DMS 273 (cell line): ENCODE data around the gene LENG9.

Source experiments
- DNase-seq: peaks from one replicate; lab custom pipeline; 2025; ENCODE audit not compliant: unreplicated experiment; lab: John Stamatoyannopoulos, UW

LENG9 gene

DNA sequence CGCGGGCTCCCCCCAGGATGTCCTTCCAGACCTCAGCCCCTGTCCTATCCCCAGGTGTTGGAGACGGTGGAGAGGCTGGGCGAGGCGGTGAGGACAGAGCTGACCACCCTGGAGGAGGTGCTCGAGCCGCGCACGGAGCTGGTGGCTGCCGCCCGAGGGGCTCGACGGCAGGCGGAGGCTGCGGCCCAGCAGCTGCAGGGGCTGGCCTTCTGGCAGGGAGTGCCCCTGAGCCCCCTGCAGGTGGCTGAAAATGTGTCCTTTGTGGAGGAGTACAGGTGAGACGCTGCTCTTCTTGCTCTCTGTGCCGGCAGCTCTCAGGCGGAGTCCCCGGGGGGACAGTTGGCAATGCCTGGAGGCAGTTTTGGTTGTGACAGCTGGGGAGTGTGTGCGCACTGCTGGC, 41.4 kb downstream of the LENG9 start:
- DNase-seq: peak; percentile 41

DNA sequence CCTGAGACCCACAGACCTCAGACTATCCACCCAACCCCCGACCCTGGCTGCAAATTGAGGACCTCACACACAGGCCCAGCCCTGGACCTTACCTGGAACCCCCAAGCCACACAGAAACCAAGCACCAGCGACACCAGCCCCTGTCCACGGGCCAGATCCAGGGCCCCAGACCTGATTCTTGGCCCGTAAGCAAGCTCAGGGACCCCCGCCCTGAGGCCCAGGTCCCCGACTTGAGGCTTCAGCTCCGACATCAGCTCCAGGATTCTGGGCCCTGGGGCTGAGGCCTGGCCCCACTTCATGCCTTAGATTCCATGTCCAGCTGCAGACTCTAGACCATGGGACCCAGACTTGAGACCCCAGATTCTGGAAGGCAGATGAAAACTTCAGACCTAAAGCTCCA, 42.1 kb downstream of the LENG9 start:
- DNase-seq: no peak

DNA sequence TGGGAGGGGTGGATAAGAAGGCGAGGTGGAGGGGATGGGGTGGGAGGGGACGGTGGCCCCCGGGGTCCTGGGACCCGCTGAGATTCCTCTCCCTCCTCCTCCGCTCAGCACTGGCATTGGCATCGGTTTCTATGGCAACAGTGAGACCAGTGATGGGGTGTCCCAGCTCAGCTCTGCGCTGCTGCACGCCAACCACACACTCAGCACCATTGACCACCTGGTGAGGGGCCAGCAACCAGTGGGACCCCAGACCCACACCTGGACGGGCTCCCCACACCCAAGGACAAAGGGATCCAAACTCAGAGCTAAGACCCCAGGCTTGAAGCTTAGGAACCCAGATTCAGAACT, 42.4 kb downstream of the LENG9 start:
- peak; percentile 67 for DNase-seq

DNA sequence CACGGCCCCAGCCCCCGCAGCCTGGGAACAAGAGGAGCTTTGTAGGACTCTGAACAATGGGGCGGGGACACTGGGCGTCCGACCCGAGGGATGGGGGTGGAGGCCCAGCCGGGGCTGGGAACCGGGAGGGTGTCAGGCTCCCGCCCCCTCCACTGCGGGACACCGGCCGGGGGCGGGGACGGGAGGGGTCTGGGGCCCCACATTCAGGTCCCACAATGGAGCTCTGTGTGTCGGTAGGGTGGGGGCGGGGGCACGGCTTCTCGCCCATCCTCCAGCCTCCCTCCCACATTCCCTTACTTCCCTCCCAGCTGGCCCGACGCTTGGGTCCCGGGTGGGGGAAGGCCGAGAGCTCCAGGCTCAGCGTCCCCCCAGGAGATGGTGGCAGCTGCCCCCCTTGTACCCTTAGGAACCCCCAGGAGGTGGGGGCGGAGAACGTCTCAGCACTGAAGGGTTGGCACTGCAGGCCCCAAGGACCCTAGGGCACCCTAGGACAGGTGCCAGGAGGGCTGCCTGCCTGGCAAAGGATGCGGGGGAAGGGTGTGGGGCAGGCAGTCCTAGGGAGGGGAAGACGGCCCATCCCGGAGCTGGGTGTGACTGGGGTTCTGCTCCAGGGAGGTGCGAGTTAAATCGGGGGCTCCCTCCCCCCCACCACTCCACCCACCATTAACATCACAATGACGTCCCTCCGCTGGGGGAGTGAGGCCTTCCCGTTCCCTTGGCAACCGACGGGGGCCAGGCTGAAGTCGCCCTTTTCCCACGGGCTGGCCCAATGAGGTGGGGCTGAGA, 43.0 kb downstream of the LENG9 start:
- peak; percentile 67 for DNase-seq

DNA sequence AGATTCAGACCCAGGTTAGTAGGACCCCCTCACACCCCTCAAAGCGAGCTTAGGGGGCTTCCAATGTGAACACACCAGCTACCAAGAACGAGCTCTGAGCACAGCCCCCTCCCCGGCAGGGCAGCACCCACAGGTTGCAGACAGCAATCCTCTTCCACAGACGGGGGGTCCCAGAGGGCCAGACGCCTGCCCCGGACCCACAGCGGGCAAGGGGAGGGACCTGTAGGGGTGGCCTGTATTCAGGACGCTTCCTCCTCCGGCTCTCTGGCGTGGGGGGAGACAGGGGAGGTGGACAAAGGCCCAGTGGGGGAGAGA, 43.6 kb downstream of the LENG9 start:
- DNase-seq: no peak

DNA sequence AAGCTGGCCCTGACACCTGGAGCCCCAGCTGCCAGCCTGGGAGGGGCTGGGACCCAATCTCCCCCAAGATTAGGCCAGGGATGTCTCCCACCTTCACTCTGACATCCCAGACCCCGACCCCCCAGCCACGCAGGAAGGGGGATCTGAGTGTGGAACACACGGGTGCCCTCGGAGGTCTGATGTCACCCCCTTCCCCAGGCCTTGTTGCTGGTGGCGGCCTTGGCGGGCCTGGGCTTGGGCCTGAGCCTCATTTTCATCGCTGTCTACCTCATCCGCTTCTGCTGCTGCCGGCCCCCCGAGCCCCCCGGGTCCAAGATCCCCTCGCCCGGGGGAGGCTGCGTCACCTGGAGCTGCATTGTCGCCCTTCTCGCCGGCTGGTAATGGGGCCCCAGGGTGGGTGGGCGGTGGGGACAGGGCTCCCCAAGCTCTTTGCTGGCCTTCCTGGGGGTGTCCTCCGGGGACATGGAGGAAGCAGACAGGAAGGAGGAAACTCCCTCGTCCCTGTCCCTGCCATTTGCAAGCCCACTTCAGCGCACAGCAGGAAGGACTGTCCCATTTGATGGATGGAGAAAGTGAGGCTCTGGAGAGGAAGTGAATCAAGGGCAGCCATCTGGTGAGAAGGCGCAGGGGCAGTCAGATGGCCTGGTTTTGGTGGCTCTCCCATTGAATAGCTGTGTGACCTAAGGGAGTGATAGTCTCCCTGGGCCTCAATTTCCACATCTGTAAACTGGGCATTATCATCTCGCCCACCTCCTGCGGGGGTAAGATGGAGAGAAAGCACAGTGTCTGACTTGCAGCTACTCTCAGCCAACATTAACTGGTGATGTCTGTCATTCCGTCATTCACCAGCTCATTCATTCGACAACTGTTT, 44.4 kb downstream of the LENG9 start:
- DNase-seq: no peak

DNA sequence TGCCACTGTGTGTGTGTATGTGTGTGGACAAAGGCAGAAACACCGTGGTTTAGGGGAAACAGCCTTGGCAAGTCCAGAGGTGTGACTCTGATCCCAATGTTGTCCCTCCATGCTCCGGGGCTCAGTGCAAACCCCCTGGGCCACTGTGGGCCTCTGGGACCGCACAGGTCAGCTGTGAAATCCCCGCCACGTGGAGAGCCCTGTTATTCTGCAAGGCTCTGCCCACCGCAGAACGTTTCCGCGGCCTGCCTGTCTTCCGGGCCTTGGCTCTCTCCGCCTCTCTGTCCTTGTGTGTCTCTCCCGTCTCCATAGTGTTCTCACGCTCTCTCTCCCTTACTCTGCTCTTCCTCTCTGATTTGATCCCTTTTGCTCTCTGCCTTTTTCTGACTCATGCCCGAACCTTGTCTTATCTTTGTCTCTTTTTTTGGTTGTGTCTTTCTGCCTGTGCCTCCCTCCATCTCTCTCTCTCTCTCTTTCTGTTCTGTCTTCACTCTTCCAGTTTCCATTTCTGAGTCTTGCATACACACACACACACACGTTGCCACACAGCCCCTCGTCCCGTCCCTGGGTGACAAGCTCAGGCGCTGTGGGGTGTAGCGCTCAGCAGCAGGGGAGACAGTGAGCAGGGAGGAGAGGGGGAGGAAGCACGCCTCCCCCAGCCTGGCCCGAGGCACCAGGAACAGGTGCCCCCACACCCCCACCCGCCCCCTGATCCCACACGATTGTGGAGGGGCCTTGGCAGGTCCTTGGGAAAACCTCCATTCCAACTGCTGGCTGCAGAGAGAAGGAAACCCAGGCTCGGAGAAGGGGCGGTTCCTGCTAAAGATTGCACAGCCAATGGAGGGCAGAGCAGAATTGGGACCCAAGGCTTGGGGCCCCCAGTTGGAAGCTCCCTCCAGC, 45.3 kb downstream of the LENG9 start:
- peak; percentile 27 for DNase-seq

DNA sequence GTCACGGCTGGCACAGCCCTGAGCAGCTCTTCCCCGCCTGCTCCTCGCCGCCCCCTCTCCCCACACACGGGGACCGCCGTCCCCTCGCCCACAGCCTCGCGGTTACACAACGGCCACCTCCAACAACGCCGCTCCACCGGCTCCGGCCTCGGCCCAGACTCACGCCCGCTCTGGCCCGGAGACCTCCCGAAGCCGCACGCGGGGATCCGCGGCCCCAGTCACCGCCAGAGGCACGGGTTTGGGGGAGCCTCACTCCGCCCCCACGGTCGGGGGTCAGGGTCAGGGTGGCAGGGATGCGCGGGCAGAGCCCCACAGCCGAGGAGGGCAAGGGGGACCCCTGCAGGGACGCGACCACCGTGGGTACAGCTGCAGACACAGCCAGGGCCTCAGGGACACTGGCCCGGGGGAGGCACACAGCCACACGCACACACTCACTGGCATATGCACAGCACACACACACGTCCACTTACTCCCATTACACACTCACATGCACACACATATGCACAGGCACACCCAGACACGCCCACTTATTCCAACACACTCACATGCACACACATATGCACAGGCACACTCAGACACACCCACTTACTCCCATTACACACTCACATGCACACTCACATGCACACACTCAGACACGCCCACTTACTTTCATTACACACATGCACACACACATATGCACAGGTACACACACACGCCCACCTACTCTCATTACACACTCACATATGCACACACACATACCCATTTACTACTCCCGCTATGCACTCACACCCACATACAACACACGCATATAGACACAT, 46.7 kb downstream of the LENG9 start:
- DNase-seq: no peak

DNA sequence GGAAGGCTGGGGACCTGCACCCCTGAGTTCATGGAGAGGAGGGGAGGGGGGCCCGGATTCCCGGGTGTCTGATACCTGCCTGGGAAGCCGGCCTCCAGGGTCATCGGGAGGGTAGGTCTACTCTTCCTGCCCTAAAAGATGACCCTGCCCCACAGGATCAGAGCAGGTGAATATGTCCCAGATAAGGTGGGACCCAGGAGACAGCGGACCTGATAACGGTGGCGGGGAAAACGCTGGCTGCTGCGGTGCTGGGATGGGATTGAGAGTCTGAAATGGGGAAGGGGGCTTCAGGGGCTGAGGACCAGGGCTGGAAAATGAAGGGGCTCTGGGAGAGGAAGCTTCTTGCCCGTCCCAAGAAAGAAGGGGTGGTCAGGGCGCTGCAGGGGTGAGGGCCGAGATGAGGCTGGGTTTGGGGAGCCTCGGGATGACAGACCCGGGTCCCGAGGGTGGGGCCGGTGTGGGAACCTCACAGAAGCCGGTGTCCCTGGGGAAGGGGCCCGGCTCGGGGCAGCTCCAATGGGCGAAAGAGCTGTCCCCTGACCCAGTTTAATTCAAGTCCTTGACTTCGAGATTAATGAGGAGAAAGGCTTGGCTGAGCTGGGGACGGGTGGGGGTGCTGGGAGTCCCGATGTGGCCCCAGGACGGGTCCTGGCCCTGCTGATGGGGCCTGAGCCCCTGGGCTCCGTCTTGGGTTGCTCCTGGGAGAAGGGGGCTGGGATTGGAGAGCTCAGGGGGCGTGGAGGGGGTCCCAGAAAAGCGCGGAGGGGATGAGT, 47.5 kb downstream of the LENG9 start:
- no peak for DNase-seq

DNA sequence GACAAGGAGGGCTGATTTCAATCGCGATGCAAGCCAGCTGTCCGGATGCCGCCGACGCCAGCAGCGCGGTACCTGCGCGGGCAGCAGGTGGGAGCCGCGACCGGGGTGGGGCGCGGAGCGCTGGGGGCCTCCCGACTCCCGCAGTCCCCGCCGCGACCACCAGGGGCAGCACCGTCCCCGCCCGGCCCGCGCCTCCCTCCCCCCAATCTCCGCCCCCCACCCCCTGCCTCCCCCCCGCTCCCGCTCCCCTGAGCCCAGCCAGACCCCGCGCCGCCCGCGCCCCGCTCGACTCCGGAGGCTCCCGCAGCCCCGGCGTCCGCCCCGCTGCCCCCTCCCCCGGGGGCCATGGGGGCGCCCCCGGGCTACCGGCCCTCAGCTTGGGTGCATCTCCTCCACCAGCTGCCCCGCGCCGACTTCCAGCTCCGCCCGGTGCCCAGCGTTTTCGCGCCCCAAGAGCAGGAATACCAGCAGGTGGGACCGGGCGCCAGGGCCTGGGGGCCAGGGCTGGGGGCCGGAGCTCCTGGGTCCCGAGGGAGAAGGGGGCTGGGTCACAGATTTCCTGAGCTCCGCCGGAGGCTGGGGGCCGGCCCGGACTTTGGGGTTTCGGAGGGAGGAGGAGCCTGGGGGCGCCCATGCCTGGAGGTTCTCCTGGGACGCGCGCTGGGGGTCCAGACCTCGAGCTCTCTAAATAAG, 48.2 kb downstream of the LENG9 start, which contains the start of gene TTYH1:
Gene TTYH1, plus strand, starts transcription at position 257 of the 693 bp plus-strand sequence. Its CDS starts 89 bp downstream, at position 346.
- DNase-seq: no peak

DNA sequence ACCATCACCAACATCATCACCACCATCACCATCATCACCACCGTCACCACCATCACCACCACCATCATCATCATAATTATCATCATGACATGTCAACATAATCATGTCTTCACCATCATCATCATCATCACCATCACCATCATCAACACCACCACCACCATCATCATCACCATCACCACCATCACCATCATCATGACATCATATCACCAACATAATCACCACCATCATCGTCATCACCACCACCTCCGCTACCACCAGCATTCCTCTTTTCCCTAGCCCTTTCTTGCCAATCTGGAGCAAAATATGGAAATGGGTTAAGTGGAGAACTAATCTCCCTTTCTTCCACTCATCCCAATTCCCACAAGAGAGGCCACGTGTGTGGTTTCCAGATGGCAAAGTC, 49.4 kb downstream of the LENG9 start:
- DNase-seq: no peak

DNA sequence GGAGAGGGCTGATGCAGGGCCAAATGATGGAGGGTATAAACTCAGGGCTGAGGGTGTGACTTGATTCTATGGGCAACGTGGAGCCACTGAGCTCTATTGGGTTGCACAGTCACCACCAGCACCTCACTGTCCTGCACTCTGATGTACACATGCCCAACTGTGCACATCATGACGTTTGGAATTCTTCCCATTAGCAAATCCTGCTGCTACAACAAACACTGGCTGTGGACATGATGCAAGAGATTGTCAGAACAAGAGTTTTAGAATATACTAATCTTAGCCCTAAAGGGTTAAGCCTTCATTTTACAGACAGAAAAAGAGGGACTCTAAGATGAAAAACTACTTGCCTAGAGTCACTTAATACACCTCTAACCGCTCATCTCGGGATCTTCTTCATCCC, 50.7 kb downstream of the LENG9 start:
- DNase-seq: no peak
